ENCODE measurements around the gene DDX39A. TPM values are rescaled to one million over a fixed set of nuclear protein-coding genes. Genes with fewer than 3 reads are reported as not detected.

DDX39A gene
- total RNA-seq, 2 donors from 2014 or later, result 225 to 236 TPM

GRCh38 chr19:14442891-14443631 lies 23.9 kb upstream of the DDX39A start:
- H3K4me1 Mint-ChIP-seq (ENCODE audit: low read depth), result peaks cover 37% of the 10 kb centered on the region
- DNase-seq, result no peak
- H3K27me3 Mint-ChIP-seq (ENCODE audit: low read depth), result no peaks in the 10 kb centered on the region
- H3K9me3 Mint-ChIP-seq, result no peaks in the 10 kb centered on the region
- H3K27ac Mint-ChIP-seq, result no peak overlapping the region
- ATAC-seq (replicated peaks in 1 of 2), result no peak
- H3K36me3 Mint-ChIP-seq (ENCODE audit: insufficient read depth in 2 of 2), result peaks cover 21 to 29% of the 10 kb centered on the region in 2 donors
- no peak overlapping the region for H3K4me3 Mint-ChIP-seq

GRCh38 chr19:14441041-14441938 lies 22.1 kb upstream of the DDX39A start:
- Mint-ChIP-seq H3K4me1 (ENCODE audit: low read depth) (peaks cover 41% of the 10 kb centered on the region), H3K4me3 (peak overlapping the region; percentile 95 to 97), H3K27ac (peak overlapping the region; percentile 14), H3K36me3 (ENCODE audit: insufficient read depth in 2 of 2) (peaks cover 18 to 21% of the 10 kb centered on the region in 2 donors), H3K27me3 (ENCODE audit: low read depth) (no peaks in the 10 kb centered on the region), H3K9me3 (no peaks in the 10 kb centered on the region)
- ATAC-seq (replicated peaks in 1 of 2), result no peak
- no peak for DNase-seq

DNA sequence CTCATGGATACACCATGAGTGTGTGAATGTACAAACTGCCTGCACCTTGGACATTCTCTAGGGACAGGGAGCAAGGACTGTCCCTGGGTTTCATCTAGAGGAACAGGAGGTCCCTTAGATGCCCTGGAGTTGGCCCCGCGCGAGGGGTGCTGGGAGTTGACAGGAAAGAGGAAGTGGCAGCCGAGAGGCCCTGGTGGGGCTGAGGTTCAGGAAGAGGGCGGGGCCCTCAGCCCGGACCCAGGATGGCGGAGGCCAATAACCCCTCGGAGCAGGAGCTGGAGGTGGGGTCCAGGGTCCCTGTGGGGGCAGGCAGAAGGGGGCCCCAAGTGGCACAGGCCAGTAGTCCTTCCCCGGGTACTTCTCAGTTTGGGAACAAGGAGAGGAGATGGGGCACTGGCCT lies 20.9 kb upstream of the DDX39A start:
- peak overlapping the region; percentile 95 to 97 for H3K4me3 Mint-ChIP-seq
- no peaks in the 10 kb centered on the region for H3K27me3 Mint-ChIP-seq (ENCODE audit: low read depth)
- ATAC-seq (replicated peaks in 1 of 2) (peak; percentile 96 to 99), DNase-seq (peak; percentile 85 to 87)
- peaks cover 54% of the 10 kb centered on the region for H3K4me1 Mint-ChIP-seq (ENCODE audit: low read depth)
- no peaks in the 10 kb centered on the region for H3K9me3 Mint-ChIP-seq
- H3K36me3 Mint-ChIP-seq (ENCODE audit: insufficient read depth in 2 of 2), result peaks cover 18 to 21% of the 10 kb centered on the region in 2 donors
- peak overlapping the region; percentile 99 for H3K27ac Mint-ChIP-seq

DNA sequence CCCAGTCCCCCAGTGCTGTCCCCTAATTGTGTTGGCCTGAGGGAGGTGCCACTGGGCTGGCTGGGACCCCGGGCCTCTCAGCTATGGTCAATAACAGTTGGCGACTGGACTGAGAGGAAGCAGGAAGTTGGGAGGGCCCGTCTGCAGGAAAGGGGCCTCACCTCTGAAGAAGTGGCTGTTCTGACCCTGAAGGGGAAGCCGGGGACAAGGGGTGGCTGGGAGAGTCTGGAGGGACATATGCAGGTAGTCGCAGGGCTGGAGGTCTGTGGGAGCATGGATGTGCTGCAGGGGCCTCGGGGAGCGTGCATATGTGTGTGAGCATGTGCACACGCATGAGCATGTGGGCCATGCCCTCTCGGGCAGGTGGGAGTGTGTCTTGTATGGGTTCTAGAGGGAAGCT lies 19.9 kb upstream of the DDX39A start:
- Mint-ChIP-seq H3K4me3 (peak overlapping the region; percentile 95 to 97), H3K9me3 (no peaks in the 10 kb centered on the region), H3K27me3 (ENCODE audit: low read depth) (no peaks in the 10 kb centered on the region), H3K36me3 (ENCODE audit: insufficient read depth in 2 of 2) (peaks cover 14 to 15% of the 10 kb centered on the region in 2 donors), H3K4me1 (ENCODE audit: low read depth) (peaks cover 64% of the 10 kb centered on the region), H3K27ac (peak overlapping the region; percentile 78)
- DNase-seq (no peak), ATAC-seq (replicated peaks in 1 of 2) (no peak)

GRCh38 chr19:14437578-14438140 lies 18.5 kb upstream of the DDX39A start:
- Mint-ChIP-seq H3K27me3 (ENCODE audit: low read depth) (no peaks in the 10 kb centered on the region), H3K9me3 (no peaks in the 10 kb centered on the region), H3K36me3 (ENCODE audit: insufficient read depth in 2 of 2) (peaks cover 5 to 11% of the 10 kb centered on the region in 2 donors), H3K27ac (peak overlapping the region; percentile 11), H3K4me3 (no peak overlapping the region), H3K4me1 (ENCODE audit: low read depth) (peaks cover 64% of the 10 kb centered on the region)
- ATAC-seq (replicated peaks in 1 of 2) (no peak), DNase-seq (no peak)

DNA sequence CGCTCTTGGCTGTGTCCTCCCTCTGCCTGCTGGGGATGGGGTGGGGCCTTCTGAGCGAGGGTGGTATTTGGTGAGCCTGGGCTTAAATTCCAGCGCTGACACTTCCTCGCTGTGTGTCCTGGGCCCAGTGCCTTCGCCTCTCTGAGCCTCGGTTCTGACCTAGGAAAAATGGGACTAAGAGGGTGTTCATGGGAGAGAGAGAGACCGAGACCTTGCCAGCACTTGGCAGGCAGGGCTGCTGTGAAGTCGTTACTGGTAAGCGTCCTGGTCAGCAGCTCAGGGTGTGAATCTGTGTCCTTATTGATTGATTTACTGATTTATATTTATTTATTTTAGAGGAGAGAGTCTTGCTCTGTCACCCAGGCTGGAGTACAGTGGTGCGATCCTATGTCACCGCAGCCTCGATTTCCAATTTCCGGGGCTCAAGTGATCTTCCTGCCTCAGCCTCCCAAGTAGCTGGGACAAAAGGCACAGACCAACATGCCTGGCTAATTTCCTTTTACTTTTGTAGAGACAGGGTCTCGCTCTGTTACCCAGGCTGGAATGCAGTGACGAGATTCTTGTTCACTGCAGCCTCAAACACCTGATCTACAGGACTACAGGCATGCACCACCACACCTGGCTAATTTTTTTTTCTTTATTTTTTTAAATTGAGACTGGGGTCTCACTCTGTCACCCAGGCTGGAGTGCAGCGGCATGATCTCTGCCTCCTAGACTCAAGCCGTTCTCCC lies 16.3 kb upstream of the DDX39A start:
- Mint-ChIP-seq H3K27ac (peak overlapping the region; percentile 91), H3K27me3 (ENCODE audit: low read depth) (no peaks in the 10 kb centered on the region), H3K9me3 (no peaks in the 10 kb centered on the region), H3K4me3 (peak overlapping the region; percentile 81 to 87), H3K4me1 (ENCODE audit: low read depth) (peaks cover 70% of the 10 kb centered on the region), H3K36me3 (ENCODE audit: insufficient read depth in 2 of 2) (peaks cover 2 to 6% of the 10 kb centered on the region in 2 donors)
- no peak for ATAC-seq (replicated peaks in 1 of 2)
- DNase-seq, result no peak

DNA sequence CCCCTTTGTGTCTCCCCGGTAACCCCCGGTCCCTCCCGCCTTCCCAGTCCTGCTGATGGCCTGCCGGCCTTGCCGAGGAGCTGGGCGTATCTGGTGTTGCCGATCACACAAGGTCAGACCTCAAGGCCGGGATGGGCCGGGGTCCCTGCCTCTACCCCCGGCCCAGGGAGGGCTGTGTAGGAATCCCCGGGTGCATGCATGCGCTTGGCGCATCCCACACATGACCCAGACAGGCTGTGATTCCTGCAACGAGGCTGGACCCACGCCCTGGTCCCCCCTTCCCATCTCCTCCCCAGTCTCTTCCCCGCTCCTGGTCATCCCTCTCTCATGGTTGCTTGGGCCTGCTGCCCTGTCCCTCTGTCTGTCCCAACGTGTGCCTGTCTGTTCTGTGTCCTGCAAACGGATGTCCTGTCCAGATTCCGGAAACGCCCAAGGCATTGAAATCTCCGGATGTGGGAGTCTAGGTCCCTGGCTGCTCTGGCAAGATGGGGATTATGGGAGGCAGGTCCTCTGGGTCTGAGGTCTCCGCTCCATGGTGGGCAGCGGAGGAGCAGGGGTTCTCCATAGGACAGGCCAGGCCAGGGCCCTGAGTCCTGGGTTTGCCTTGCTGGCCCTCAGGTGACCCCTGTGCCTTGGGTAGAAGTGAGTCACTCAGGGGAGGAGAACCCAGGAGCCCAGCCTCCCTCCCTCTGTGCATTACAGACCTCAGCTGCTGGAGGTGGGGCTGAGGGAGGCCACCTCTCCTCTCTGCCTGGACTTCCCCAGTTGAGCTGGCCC lies 15.6 kb upstream of the DDX39A start:
- H3K27ac Mint-ChIP-seq, result peak overlapping the region; percentile 91
- H3K27me3 Mint-ChIP-seq (ENCODE audit: low read depth), result no peaks in the 10 kb centered on the region
- H3K4me1 Mint-ChIP-seq (ENCODE audit: low read depth), result peaks cover 63% of the 10 kb centered on the region
- H3K4me3 Mint-ChIP-seq, result peak overlapping the region; percentile 81 to 87
- H3K36me3 Mint-ChIP-seq (ENCODE audit: insufficient read depth in 2 of 2), result no peaks in the 10 kb centered on the region
- no peaks in the 10 kb centered on the region for H3K9me3 Mint-ChIP-seq
- ATAC-seq (replicated peaks in 1 of 2) (peak; percentile 63 to 78), DNase-seq (peak; percentile 60 to 71)

GRCh38 chr19:14433554-14434501 lies 14.7 kb upstream of the DDX39A start:
- Mint-ChIP-seq H3K36me3 (ENCODE audit: insufficient read depth in 2 of 2) (no peaks in the 10 kb centered on the region), H3K4me1 (ENCODE audit: low read depth) (peaks cover 54% of the 10 kb centered on the region), H3K9me3 (no peaks in the 10 kb centered on the region), H3K27ac (peak overlapping the region; percentile 24), H3K27me3 (ENCODE audit: low read depth) (no peaks in the 10 kb centered on the region), H3K4me3 (peak overlapping the region; percentile 81 to 87)
- peak; percentile 43 to 49 for DNase-seq
- ATAC-seq (replicated peaks in 1 of 2), result peak; percentile 36 to 45

DNA sequence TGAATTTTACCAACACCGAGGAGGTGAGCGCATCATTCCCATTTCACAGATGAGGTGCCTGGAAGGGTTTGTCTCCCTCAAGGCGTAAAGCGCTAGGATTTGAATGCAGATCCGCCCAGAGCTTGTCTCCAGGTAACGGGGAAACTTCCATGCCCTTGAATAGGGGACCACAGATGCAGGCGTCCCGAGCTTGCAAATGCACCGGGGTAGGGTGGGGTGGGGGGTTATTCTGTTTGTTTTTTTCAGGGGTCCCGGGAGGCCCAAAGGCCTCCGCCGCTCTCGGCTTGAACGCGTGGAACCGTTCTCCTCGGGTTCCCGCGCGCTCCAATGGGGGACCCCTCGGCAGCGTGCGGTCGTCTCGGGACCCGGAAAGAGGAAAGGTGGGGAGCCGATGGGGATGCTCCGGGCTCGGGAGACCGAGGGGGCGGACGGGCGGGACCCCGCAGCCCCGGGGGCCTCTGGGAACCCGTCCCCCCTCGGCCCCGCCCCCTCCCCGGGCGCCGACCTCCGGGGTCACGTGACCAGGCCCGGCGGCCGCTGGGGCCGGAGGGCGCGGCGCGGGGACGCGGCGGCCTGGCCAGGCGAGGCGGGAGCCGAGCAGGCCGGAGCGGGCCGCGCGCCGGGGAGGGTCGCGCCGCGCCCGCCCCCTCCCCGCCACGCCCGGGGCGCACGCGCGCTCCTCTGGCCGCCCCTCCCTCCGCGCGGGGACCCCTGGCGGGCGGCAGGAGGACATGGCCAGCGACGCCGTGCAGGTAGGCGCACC lies 13.8 kb upstream of the DDX39A start, which contains the start of gene PKN1:
PKN1 (plus strand) TSS at position 516 of the 763 bp plus-strand sequence; CDS start at position 732, 216 bp downstream.
- H3K27ac Mint-ChIP-seq, result peak within 1 kb of the TSS; percentile 90
- peak within 1 kb of the TSS; percentile 83 to 88 for H3K4me3 Mint-ChIP-seq
- peak; percentile 67 to 78 for DNase-seq
- no peaks in the 10 kb centered on the region for H3K27me3 Mint-ChIP-seq (ENCODE audit: low read depth)
- ATAC-seq (replicated peaks in 1 of 2), result peak; percentile 60 to 67
- H3K4me1 Mint-ChIP-seq (ENCODE audit: low read depth), result peaks cover 46% of the 10 kb centered on the region
- no peaks in the 10 kb centered on the region for H3K36me3 Mint-ChIP-seq (ENCODE audit: insufficient read depth in 2 of 2)
- H3K9me3 Mint-ChIP-seq, result no peaks in the 10 kb centered on the region

- no peaks in the 10 kb centered on the region for H3K36me3 Mint-ChIP-seq (ENCODE audit: insufficient read depth in 2 of 2)
- no peak overlapping the region for H3K4me3 Mint-ChIP-seq
- H3K27me3 Mint-ChIP-seq (ENCODE audit: low read depth), result no peaks in the 10 kb centered on the region
- no peaks in the 10 kb centered on the region for H3K9me3 Mint-ChIP-seq
- H3K4me1 Mint-ChIP-seq (ENCODE audit: low read depth), result peaks cover 39% of the 10 kb centered on the region
- ATAC-seq (replicated peaks in 1 of 2) (no peak), DNase-seq (no peak)
- no peak overlapping the region for H3K27ac Mint-ChIP-seq
Measured at GRCh38 chr19:14430712-14431111, 11.6 kb upstream of the DDX39A start.

Data from activated T-cell treated with anti-CD3 and anti-CD28 coated beads, Interleukin-2, amount 50 U/mL, for 72 hours (primary cell).